Stimulated activated naive CD8-positive, alpha-beta T cell treated with anti-CD3 and anti-CD28 coated beads, Interleukin-15, amount 100 ng/mL, for 72 hours (primary cell): Measurements from ENCODE around the gene TRPM3.

Experiments used
- ATAC-seq: fragments of 150-1000 bp; cut with Tn5 transposase; 2 replicates; pipeline ENCODE4 v1.10.0; 2021; ENCODE audit warnings: mild to moderate bottlenecking, moderate library complexity
- DNase-seq, 2 donors: peaks; one replicate each; pipeline ENCODE4 v3.0.0; 2021 to 2022
- H3K27ac Mint-ChIP-seq, 2 donors: one replicate each; pipeline ENCODE4 v1.8.0; 2022; ENCODE audit warnings: mild to moderate bottlenecking in 2 of 2, mixed read lengths in 2 of 2, moderate library complexity in 2 of 2
- H3K27me3 Mint-ChIP-seq: one replicate; pipeline ENCODE4 v1.8.0; 2022; ENCODE audit warnings: mixed read lengths
- H3K4me1 Mint-ChIP-seq: one replicate; pipeline ENCODE4 v1.8.0; 2022; ENCODE audit warnings: mild to moderate bottlenecking, mixed read lengths
- H3K4me3 Mint-ChIP-seq, 2 donors: one replicate each; pipeline ENCODE4 v1.8.0; 2022; ENCODE audit warnings: mild to moderate bottlenecking in 2 of 2, mixed read lengths in 2 of 2, moderate library complexity in 1 of 2
- H3K9me3 Mint-ChIP-seq, 2 donors: one replicate each; pipeline ENCODE4 v1.8.0; 2022; ENCODE audit warnings: mixed read lengths in 2 of 2

Gene TRPM3

DNA sequence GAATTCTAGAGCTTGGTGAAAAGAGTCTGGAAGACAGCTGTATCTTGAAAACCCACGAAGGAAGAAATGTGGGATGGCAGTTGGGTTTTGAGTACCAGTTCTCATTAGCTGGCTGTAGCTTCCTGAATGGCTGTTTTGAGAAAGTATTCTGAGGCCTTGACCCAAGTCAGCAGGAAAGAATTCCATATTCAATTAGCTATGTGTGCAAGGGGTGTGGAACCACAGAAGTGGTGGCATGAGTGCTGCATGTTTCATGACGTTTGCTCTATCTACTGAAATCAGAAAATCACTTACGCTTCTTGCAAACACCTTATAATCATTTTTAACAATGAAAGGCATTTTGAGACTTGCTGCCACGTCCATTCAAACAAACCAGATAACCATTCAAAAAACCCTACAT is 69.1 kb downstream of the TRPM3 start:
- H3K4me1 Mint-ChIP-seq, result no peaks in the 10 kb centered on the region
- H3K9me3 Mint-ChIP-seq, result peaks cover 0 to 3% of the 10 kb centered on the region in 2 donors
- no peak for ATAC-seq

GRCh38 chr9:71048280-71048679 is 73.1 kb downstream of the TRPM3 start:
- Mint-ChIP-seq H3K27me3 (no peaks in the 10 kb centered on the region), H3K9me3 (no peaks in the 10 kb centered on the region), H3K27ac (no peak overlapping the region), H3K4me3 (no peak overlapping the region), H3K4me1 (no peaks in the 10 kb centered on the region)
- DNase-seq (no peak), ATAC-seq (no peak)

More for the DNA sequence above, 69.1 kb downstream of the TRPM3 start:
- Mint-ChIP-seq H3K27ac (no peak overlapping the region), H3K27me3 (no peaks in the 10 kb centered on the region), H3K4me3 (no peak overlapping the region)
- no peak for DNase-seq

DNA sequence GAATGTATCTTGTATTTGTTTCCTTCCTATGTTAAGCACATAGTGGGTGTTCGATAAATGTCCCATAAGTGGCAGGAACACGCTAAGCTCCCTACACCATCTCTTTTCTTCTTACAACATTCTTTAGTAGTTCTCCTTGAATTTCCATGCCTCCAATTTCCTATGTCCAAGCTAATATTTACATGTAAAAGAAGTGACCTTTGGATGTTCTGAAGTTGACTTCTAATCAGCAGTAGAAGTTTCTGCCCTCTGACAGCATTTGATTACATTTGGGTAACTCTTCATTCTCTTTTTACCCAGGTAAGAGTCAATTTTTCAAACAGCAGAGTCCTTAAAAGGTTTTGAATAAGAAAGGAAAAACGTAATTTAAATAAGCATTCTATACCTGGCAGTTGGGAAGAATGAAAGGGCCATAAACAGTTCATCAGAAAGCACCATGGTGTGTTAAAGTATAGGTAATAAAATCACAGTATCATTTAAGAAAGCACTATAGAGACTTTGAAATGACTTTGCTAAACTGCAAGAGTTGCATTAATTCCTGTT is 78.9 kb downstream of the TRPM3 start:
- Mint-ChIP-seq H3K27me3 (no peaks in the 10 kb centered on the region), H3K9me3 (no peaks in the 10 kb centered on the region), H3K4me1 (no peaks in the 10 kb centered on the region), H3K27ac (no peak overlapping the region), H3K4me3 (no peak overlapping the region)
- DNase-seq, result no peak
- ATAC-seq, result no peak

DNA sequence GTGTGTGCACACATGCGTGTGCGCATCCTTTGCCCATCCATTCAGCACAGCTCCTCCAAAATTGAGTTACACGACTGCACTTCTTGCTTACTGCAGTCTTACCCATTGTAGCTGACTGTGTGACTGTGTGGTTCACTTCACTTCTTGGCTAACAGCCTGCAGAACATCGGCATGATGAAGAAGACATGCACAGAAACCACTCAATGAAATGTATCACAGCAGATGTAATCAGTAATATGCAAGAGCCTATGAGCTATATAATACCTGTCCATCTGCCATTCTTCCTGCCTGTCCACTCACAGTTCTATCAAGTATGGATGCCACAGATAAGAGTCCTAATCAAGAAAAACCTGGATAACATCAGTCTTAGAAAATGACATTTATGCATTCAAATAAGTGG is 83.9 kb downstream of the TRPM3 start:
- DNase-seq (no peak), ATAC-seq (no peak)
- no peak overlapping the region for H3K27ac Mint-ChIP-seq
- H3K4me1 Mint-ChIP-seq, result no peaks in the 10 kb centered on the region
- H3K27me3 Mint-ChIP-seq, result no peaks in the 10 kb centered on the region
- no peak overlapping the region for H3K4me3 Mint-ChIP-seq
- H3K9me3 Mint-ChIP-seq, result no peaks in the 10 kb centered on the region

DNA sequence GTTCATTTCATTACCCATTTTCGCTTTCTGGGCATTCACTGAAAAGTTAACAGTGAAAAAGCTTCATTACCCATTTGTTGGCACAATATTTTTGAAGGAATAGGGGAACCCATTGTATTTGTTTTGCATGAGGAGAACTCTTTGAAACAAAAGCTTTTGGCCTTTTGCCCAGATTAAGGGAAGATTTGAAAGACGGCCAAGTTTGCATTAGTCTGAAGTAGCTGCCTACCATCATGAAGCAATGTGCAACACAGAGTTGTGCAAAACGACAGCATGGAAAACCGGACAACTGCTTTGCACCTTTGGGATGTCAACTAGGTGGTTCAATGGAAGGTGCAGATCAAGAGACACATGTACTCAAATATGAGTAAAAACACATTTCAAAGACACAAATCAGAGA is 84.9 kb downstream of the TRPM3 start:
- no peak for ATAC-seq
- Mint-ChIP-seq H3K9me3 (no peaks in the 10 kb centered on the region), H3K4me1 (no peaks in the 10 kb centered on the region), H3K4me3 (no peak overlapping the region), H3K27me3 (no peaks in the 10 kb centered on the region), H3K27ac (no peak overlapping the region)
- no peak for DNase-seq

DNA sequence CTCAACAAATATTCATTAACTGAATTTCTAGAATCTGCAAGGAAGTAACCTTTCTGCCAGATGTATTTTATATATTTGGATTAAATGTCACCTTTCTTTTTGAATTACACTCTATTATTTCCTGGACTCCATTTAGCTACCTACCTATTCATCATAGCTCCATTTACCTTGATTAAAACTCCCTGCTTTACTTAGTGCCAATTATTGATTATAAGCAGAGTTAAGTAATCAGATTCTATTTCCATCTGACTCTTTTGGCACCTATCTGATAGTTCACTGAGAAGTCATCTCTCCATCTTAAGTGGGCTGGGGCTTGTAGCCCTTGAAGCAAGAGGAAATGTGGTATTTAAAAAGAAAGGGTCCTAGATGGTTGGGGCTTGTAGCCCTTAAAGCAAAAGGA is 88.6 kb downstream of the TRPM3 start:
- DNase-seq (no peak), ATAC-seq (no peak)
- Mint-ChIP-seq H3K9me3 (no peaks in the 10 kb centered on the region), H3K4me1 (no peaks in the 10 kb centered on the region), H3K27ac (no peak overlapping the region), H3K27me3 (no peaks in the 10 kb centered on the region), H3K4me3 (no peak overlapping the region)

DNA sequence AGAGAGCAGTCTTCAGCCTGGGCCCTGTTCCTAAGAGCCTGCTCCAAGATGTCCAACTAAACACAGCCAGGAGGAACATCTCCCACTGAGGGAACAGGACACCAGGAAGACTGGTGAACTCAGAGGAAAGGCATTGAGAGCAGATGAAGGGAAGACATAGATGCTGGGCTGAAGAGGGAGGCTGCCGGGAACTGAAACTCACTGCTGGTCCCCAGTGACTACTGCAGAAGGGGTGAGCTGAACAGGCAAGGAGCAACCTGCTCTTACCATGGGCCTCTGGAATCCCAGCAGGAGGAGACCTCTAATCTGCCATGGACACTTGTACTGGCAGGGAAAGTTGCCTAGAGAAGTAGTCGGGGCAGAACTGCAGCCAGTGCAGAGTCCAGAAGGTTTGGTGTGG is 95.7 kb downstream of the TRPM3 start:
- Mint-ChIP-seq H3K27me3 (no peaks in the 10 kb centered on the region), H3K4me3 (no peak overlapping the region), H3K9me3 (peaks cover 0 to 7% of the 10 kb centered on the region in 2 donors), H3K27ac (no peak overlapping the region), H3K4me1 (no peaks in the 10 kb centered on the region)
- ATAC-seq (peak; percentile 15), DNase-seq (no peak)

GRCh38 chr9:71025201-71025600 is 96.2 kb downstream of the TRPM3 start:
- Mint-ChIP-seq H3K4me1 (no peaks in the 10 kb centered on the region), H3K27ac (no peak overlapping the region), H3K4me3 (no peak overlapping the region), H3K27me3 (no peaks in the 10 kb centered on the region), H3K9me3 (peaks cover 0 to 7% of the 10 kb centered on the region in 2 donors)
- ATAC-seq (no peak), DNase-seq (no peak)

DNA sequence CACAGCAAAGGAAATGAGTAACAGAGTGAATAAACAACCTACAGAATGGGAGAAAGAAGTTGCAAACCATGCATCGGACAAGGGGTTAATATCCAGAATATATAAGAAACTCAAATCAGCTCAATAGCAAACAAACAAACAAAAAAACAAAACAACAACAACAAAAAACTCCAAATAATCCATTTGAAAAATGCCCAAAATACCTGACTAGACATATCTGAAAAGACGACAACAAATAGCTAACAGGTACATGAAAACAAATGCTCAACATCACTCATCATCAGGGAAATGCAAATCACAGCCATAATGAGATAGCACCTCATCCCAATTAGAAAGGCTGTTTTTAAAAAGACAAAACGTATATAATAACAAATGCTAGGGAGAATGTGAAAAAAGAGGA is 111.2 kb downstream of the TRPM3 start:
- Mint-ChIP-seq H3K27me3 (no peaks in the 10 kb centered on the region), H3K9me3 (peaks cover 4 to 15% of the 10 kb centered on the region in 2 donors), H3K27ac (no peak overlapping the region), H3K4me3 (no peak overlapping the region), H3K4me1 (no peaks in the 10 kb centered on the region)
- DNase-seq (no peak), ATAC-seq (no peak)

- no peak for DNase-seq
Observed at GRCh38 chr9:71005456-71005855, 116.0 kb downstream of the TRPM3 start.

GRCh38 chr9:71004196-71004595 is 117.2 kb downstream of the TRPM3 start:
- ATAC-seq (no peak), DNase-seq (no peak)
- Mint-ChIP-seq H3K4me1 (no peaks in the 10 kb centered on the region), H3K27ac (no peak overlapping the region), H3K9me3 (peaks cover 18 to 22% of the 10 kb centered on the region in 2 donors), H3K4me3 (no peak overlapping the region), H3K27me3 (no peaks in the 10 kb centered on the region)

More at GRCh38 chr9:71005456-71005855, 116.0 kb downstream of the TRPM3 start:
- H3K9me3 Mint-ChIP-seq, result peaks cover 18 to 22% of the 10 kb centered on the region in 2 donors
- ATAC-seq, result no peak
- peak overlapping the region in 1 of 2 donors; percentile 89 for H3K27ac Mint-ChIP-seq
- no peak overlapping the region for H3K4me3 Mint-ChIP-seq
- no peaks in the 10 kb centered on the region for H3K27me3 Mint-ChIP-seq
- no peaks in the 10 kb centered on the region for H3K4me1 Mint-ChIP-seq

DNA sequence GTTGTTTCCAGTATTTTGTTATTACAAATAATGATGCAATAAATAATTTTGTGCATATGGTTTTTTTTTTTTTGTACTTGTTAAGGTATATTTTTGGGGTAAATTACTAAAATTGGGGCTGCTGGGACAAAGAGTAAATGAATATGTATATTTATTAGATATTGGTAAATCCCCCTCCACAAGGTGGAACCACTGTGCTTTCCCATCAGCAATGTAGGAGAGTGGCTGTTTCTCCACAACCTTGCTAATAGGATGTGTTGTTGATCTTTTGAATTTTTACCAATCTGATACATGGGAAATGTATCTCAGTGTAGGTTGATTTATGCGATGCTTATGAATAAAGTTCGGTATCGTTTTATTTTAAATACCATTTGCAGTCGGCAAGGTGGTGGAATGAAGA is 118.1 kb downstream of the TRPM3 start:
- Mint-ChIP-seq H3K4me1 (no peaks in the 10 kb centered on the region), H3K4me3 (no peak overlapping the region), H3K27ac (no peak overlapping the region), H3K27me3 (no peaks in the 10 kb centered on the region), H3K9me3 (peaks cover 18 to 21% of the 10 kb centered on the region in 2 donors)
- ATAC-seq, result no peak
- no peak for DNase-seq

GRCh38 chr9:71001780-71002386 is 119.5 kb downstream of the TRPM3 start:
- H3K27me3 Mint-ChIP-seq, result no peaks in the 10 kb centered on the region
- H3K4me3 Mint-ChIP-seq, result no peak overlapping the region
- H3K4me1 Mint-ChIP-seq, result no peaks in the 10 kb centered on the region
- no peak for ATAC-seq
- DNase-seq, result no peak
- no peak overlapping the region for H3K27ac Mint-ChIP-seq
- peaks cover 14 to 18% of the 10 kb centered on the region in 2 donors for H3K9me3 Mint-ChIP-seq

GRCh38 chr9:70998962-70999361 is 122.5 kb downstream of the TRPM3 start:
- DNase-seq (no peak), ATAC-seq (no peak)
- H3K9me3 Mint-ChIP-seq, result peaks cover 0 to 6% of the 10 kb centered on the region in 2 donors
- no peak overlapping the region for H3K4me3 Mint-ChIP-seq
- H3K27ac Mint-ChIP-seq, result no peak overlapping the region
- H3K27me3 Mint-ChIP-seq, result no peaks in the 10 kb centered on the region
- H3K4me1 Mint-ChIP-seq, result no peaks in the 10 kb centered on the region

DNA sequence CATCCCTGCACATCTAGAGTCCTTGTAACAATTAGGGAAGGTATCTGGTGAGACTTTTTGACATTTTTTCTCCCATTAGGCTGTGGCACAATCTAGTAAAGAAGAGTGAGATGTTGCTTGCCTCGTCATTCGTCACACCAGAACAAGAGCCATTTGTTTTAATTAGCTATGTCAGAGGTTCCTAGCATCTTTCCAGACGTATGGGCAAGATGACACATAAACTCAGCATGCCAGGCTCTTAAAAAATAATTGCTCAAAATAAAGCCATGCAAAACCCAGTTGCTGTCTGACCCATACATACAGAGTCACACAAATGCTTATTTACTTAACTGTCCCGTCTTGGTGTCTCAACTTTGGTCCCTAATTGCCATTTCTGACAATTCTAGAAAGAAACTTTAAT is 125.9 kb downstream of the TRPM3 start:
- DNase-seq, result no peak
- H3K27ac Mint-ChIP-seq, result no peak overlapping the region
- H3K4me1 Mint-ChIP-seq, result no peaks in the 10 kb centered on the region
- H3K27me3 Mint-ChIP-seq, result no peaks in the 10 kb centered on the region
- H3K4me3 Mint-ChIP-seq, result no peak overlapping the region
- no peaks in the 10 kb centered on the region for H3K9me3 Mint-ChIP-seq
- ATAC-seq, result no peak

DNA sequence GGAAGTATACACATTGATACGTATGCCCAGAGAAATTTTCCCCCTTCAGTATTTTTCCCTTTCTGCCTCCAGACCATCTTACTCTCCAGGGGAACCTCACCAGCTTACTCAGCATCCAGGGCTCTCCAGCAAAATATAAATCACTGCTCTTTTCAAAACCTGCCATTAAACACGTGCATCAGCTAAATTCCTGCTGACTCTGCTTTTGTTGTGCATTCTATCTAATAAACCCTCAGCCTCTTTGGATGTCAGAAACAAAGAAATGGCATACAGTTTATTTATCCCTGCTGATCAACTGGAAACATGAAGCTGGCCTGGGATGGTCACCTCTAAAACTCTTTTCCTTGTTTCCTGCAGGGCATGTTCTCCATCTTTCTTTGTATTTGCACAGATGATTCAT is 126.8 kb downstream of the TRPM3 start:
- ATAC-seq, result no peak
- H3K9me3 Mint-ChIP-seq, result no peaks in the 10 kb centered on the region
- no peaks in the 10 kb centered on the region for H3K27me3 Mint-ChIP-seq
- no peak overlapping the region for H3K27ac Mint-ChIP-seq
- DNase-seq, result no peak
- no peaks in the 10 kb centered on the region for H3K4me1 Mint-ChIP-seq
- H3K4me3 Mint-ChIP-seq, result no peak overlapping the region

- Mint-ChIP-seq H3K4me3 (no peak overlapping the region), H3K27ac (no peak overlapping the region), H3K4me1 (no peaks in the 10 kb centered on the region), H3K9me3 (peaks cover 0 to 2% of the 10 kb centered on the region in 2 donors), H3K27me3 (no peaks in the 10 kb centered on the region)
- no peak for DNase-seq
- no peak for ATAC-seq
Observed at GRCh38 chr9:70988551-70988950, 132.9 kb downstream of the TRPM3 start.
